Skeletal muscle cell (primary cell): ENCODE data around the gene SHLD2.
"Not testable (repeated sequence)": the region's sequence is repeated elsewhere in the genome, so short reads cannot be mapped to it uniquely, and the experiment has no call there.

Experiments
- DNase-seq: peaks from one replicate; pipeline ENCODE4 v3.0.0-alpha.2; 2010; ENCODE audit warnings: low read depth
- H3K4me3 ChIP-seq: 2 replicates; pipeline ENCODE4 v1.5.1; 2011; ENCODE audit warnings: low read depth, mild to moderate bottlenecking, control low read depth, low read length, moderate library complexity

Gene SHLD2

GRCh38 chr10:87191841-87192240, 96.8 kb downstream of the SHLD2 start:
- DNase-seq = not testable (repeated sequence)

GRCh38 chr10:87200924-87201323, 105.9 kb downstream of the SHLD2 start:
- DNase-seq = not testable (repeated sequence)

More at GRCh38 chr10:87191841-87192240, 96.8 kb downstream of the SHLD2 start:
- not testable (repeated sequence) for H3K4me3 ChIP-seq

GRCh38 chr10:87204801-87205200, 109.8 kb downstream of the SHLD2 start:
- not testable (repeated sequence) for H3K4me3 ChIP-seq

More at GRCh38 chr10:87200924-87201323, 105.9 kb downstream of the SHLD2 start:
- H3K4me3 ChIP-seq = not testable (repeated sequence)

GRCh38 chr10:87206922-87207321, 111.9 kb downstream of the SHLD2 start:
- not testable (repeated sequence) for DNase-seq, H3K4me3 ChIP-seq

More at GRCh38 chr10:87204801-87205200, 109.8 kb downstream of the SHLD2 start:
- DNase-seq = not testable (repeated sequence)

- H3K4me3 ChIP-seq, DNase-seq: not testable (repeated sequence)
Measured at GRCh38 chr10:87210309-87210708, 115.3 kb downstream of the SHLD2 start.

GRCh38 chr10:87211848-87212247, 116.8 kb downstream of the SHLD2 start:
- not testable (repeated sequence) for DNase-seq, H3K4me3 ChIP-seq

- not testable (repeated sequence) for DNase-seq, H3K4me3 ChIP-seq
Measured at GRCh38 chr10:87213150-87213765, 118.3 kb downstream of the SHLD2 start.

- DNase-seq, H3K4me3 ChIP-seq: not testable (repeated sequence)
Measured at GRCh38 chr10:87213806-87214205, 118.8 kb downstream of the SHLD2 start.

- not testable (repeated sequence) for DNase-seq, H3K4me3 ChIP-seq
Measured at GRCh38 chr10:87216120-87216519, 121.1 kb downstream of the SHLD2 start.

- H3K4me3 ChIP-seq, DNase-seq: not testable (repeated sequence)
Measured at GRCh38 chr10:87219370-87219769, 124.4 kb downstream of the SHLD2 start.

GRCh38 chr10:87222789-87223188, 127.8 kb downstream of the SHLD2 start:
- not testable (repeated sequence) for DNase-seq

GRCh38 chr10:87225148-87225547, 130.1 kb downstream of the SHLD2 start, which contains the start of gene NUTM2A:
Gene NUTM2A, plus strand, starts transcription at chr10:87225448. Its CDS starts 383 bp downstream, at chr10:87225831.
- H3K4me3 ChIP-seq, DNase-seq: not testable (repeated sequence)

More at GRCh38 chr10:87222789-87223188, 127.8 kb downstream of the SHLD2 start:
- H3K4me3 ChIP-seq = not testable (repeated sequence)

- DNase-seq, H3K4me3 ChIP-seq: not testable (repeated sequence)
Measured at GRCh38 chr10:87228247-87228646, 133.2 kb downstream of the SHLD2 start.

GRCh38 chr10:87229211-87229610, 134.2 kb downstream of the SHLD2 start:
- not testable (repeated sequence) for H3K4me3 ChIP-seq, DNase-seq

GRCh38 chr10:87234854-87235253, 139.8 kb downstream of the SHLD2 start:
- not testable (repeated sequence) for DNase-seq, H3K4me3 ChIP-seq

- not testable (repeated sequence) for DNase-seq, H3K4me3 ChIP-seq
Measured at GRCh38 chr10:87237244-87237643, 142.2 kb downstream of the SHLD2 start.

GRCh38 chr10:87239346-87239808, 144.4 kb downstream of the SHLD2 start:
- DNase-seq, H3K4me3 ChIP-seq: not testable (repeated sequence)
